H1 (cell line): Measurements from ENCODE around the gene CHTF18. TPM values are rescaled to one million over a fixed set of nuclear protein-coding genes. Genes with fewer than 3 reads are reported as not detected.

Experiments used
- CTCF ChIA-PET: fragments of 300-600 bp; sonication (Branson Sonifier 250); formaldehyde crosslinking; loops from one replicate; lab custom pipeline; 2021; ENCODE audit not compliant: partially characterized antibody; lab: Charles Lee
- POLR2A ChIA-PET: fragments of 300-600 bp; sonication (Branson Sonifier 250); formaldehyde crosslinking; loops from one replicate; lab custom pipeline; 2021; ENCODE audit warnings: inconsistent platforms; ENCODE audit not compliant: partially characterized antibody; lab: Charles Lee
- DNase-seq, 2 experiments: peaks; one replicate each; pipeline versions ENCODE4 v3.0.0 to v3.0.0-alpha.2; 2010 to 2022; ENCODE audit warnings: low spot score in 2 of 2, low read depth in 1 of 2, mixed read lengths in 1 of 2
- FAIRE-seq: peaks from 2 replicates; lab custom pipeline; 2011; peaks lifted over from hg19 to GRCh38; lab: Jason Lieb, UNC
- H2AFZ ChIP-seq: 2 replicates; pipeline ENCODE4 v1.8.1; 2012; ENCODE audit warnings: low read length, inconsistent platforms
- H2AK5ac ChIP-seq: 2 replicates; pipeline ENCODE4 v1.6.1; 2013; ENCODE audit warnings: low read depth, low read length
- H2BK120ac ChIP-seq: replicated peaks from 2 replicates; pipeline ENCODE3; 2013; ENCODE audit warnings: low read depth, low read length, inconsistent platforms
- H2BK12ac ChIP-seq: 2 replicates; pipeline ENCODE4 v1.6.1; 2013; ENCODE audit warnings: low read depth, low read length
- H2BK15ac ChIP-seq: 2 replicates; pipeline ENCODE4 v1.6.1; 2013; ENCODE audit warnings: low read length
- H2BK20ac ChIP-seq: 2 replicates; pipeline ENCODE4 v1.6.1; 2013; ENCODE audit warnings: low read length
- H2BK5ac ChIP-seq: 2 replicates; pipeline ENCODE4 v1.6.1; 2013; ENCODE audit warnings: low read depth, low read length
- H3K14ac ChIP-seq: 2 replicates; pipeline ENCODE4 v1.6.1; 2013; ENCODE audit warnings: inconsistent platforms; ENCODE audit not compliant: insufficient read length
- H3K18ac ChIP-seq: 2 replicates; pipeline ENCODE4 v1.6.1; 2013; ENCODE audit warnings: low read length; ENCODE audit errors: extremely low read depth
- H3K23ac ChIP-seq: 2 replicates; pipeline ENCODE4 v1.6.1; 2013; ENCODE audit warnings: inconsistent platforms; ENCODE audit not compliant: insufficient read length
- H3K23me2 ChIP-seq: 2 replicates; pipeline ENCODE4 v1.6.1; 2013; ENCODE audit warnings: low read depth, low read length
- H3K27ac ChIP-seq: 2 replicates; pipeline ENCODE4 v1.6.1; 2011; ENCODE audit warnings: low read depth, low read length, inconsistent platforms
- H3K27me3 ChIP-seq, 4 experiments: replicated peaks in 1 of 4; 1 replicate in 1 of 4; 2 replicates in 3 of 4; pipeline versions ENCODE4 v1.6.1 to v1.8.1; 2011 to 2013; ENCODE audit warnings: low read length in 3 of 4, mild to moderate bottlenecking in 3 of 4, inconsistent platforms in 2 of 4, mixed read lengths in 2 of 4, moderate library complexity in 1 of 4; ENCODE audit not compliant: control insufficient read depth in 3 of 4, insufficient read depth in 3 of 4; ENCODE audit errors: extremely low read depth in 1 of 4
- H3K36me3 ChIP-seq, 4 experiments: 2 replicates each; pipeline versions ENCODE4 v1.6.1 to v1.8.1; 2011 to 2013; ENCODE audit warnings: mild to moderate bottlenecking in 4 of 4, low read length in 3 of 4, moderate library complexity in 2 of 4, control low read depth in 1 of 4, inconsistent platforms in 1 of 4; ENCODE audit not compliant: insufficient read depth in 4 of 4, control insufficient read depth in 2 of 4
- H3K4ac ChIP-seq: replicated peaks from 2 replicates; pipeline ENCODE3; 2013; ENCODE audit warnings: low read length, low read depth, mixed read lengths, inconsistent platforms; ENCODE audit not compliant: insufficient read length
- H3K4me1 ChIP-seq, 4 experiments: replicated peaks in 1 of 4; 1 replicate in 1 of 4; 2 replicates in 3 of 4; pipeline versions ENCODE4 v1.6.1 to v1.8.1; 2011 to 2013; ENCODE audit warnings: low read length in 3 of 4, inconsistent platforms in 2 of 4, mixed read lengths in 1 of 4; ENCODE audit not compliant: insufficient read depth in 4 of 4, control insufficient read depth in 3 of 4
- H3K4me2 ChIP-seq, 2 experiments: 2 replicates each; pipeline versions ENCODE4 v1.6.1 to v1.8.1; 2011 to 2013; ENCODE audit warnings: low read depth in 2 of 2, low read length in 2 of 2, control low read depth in 1 of 2, inconsistent platforms in 1 of 2, mild to moderate bottlenecking in 1 of 2; ENCODE audit not compliant: insufficient read depth in 1 of 2
- H3K4me3 ChIP-seq, 4 experiments: fragments of 200-600, 300-600 bp in 1 of 4; sonication (generic), shearing (Covaris generic), sonication (Bioruptor Twin) in 1 of 4; 2 replicates each; pipeline versions ENCODE4 v1.5.1 to v1.8.1; 2011 to 2016; ENCODE audit warnings: low read length in 4 of 4, low read depth in 3 of 4, control low read depth in 2 of 4, inconsistent platforms in 2 of 4, mild to moderate bottlenecking in 2 of 4, mixed read lengths in 1 of 4, moderate library complexity in 1 of 4; ENCODE audit not compliant: insufficient read depth in 2 of 4; ENCODE audit errors: extremely low read depth in 1 of 4
- H3K56ac ChIP-seq: replicated peaks from 2 replicates; pipeline ENCODE3; 2013; ENCODE audit warnings: low read depth, mild to moderate bottlenecking, mixed read lengths, low read length, inconsistent platforms; ENCODE audit not compliant: insufficient read length
- H3K79me1 ChIP-seq: 2 replicates; pipeline ENCODE4 v1.6.1; 2013; ENCODE audit warnings: low read depth, low read length, control low read depth
- H3K79me2 ChIP-seq, 2 experiments: 2 replicates each; pipeline versions ENCODE4 v1.6.1 to v1.8.1; 2012 to 2013; ENCODE audit warnings: low read length in 2 of 2, mild to moderate bottlenecking in 2 of 2, inconsistent platforms in 1 of 2; ENCODE audit not compliant: insufficient read depth in 2 of 2, control insufficient read depth in 1 of 2
- H3K9ac ChIP-seq, 4 experiments: replicated peaks in 1 of 4; 1 replicate in 1 of 4; 2 replicates in 3 of 4; pipeline versions ENCODE4 v1.6.1 to v1.8.1; 2011 to 2013; ENCODE audit warnings: low read depth in 3 of 4, low read length in 3 of 4, control low read depth in 2 of 4, mild to moderate bottlenecking in 2 of 4, moderate library complexity in 2 of 4, inconsistent platforms in 1 of 4; ENCODE audit errors: extremely low read depth in 1 of 4
- H3K9me3 ChIP-seq, 2 experiments: 2 replicates each; pipeline versions ENCODE4 v1.6.1 to v1.8.1; 2012 to 2013; ENCODE audit warnings: mild to moderate bottlenecking in 2 of 2, moderate library complexity in 2 of 2, control low read depth in 1 of 2, inconsistent platforms in 1 of 2, low read depth in 1 of 2, low read length in 1 of 2, mixed read lengths in 1 of 2; ENCODE audit not compliant: insufficient read depth in 2 of 2
- H4K20me1 ChIP-seq, 2 experiments: replicated peaks in 1 of 2; 2 replicates each; pipeline versions ENCODE3 to v1.8.1; 2011 to 2013; ENCODE audit warnings: inconsistent platforms in 2 of 2, low read length in 2 of 2, mild to moderate bottlenecking in 1 of 2; ENCODE audit not compliant: insufficient read depth in 2 of 2, control insufficient read depth in 1 of 2
- H4K5ac ChIP-seq: 2 replicates; pipeline ENCODE4 v1.6.1; 2013; ENCODE audit warnings: low read length, low read depth, mixed read lengths, inconsistent platforms; ENCODE audit not compliant: insufficient read length
- H4K8ac ChIP-seq: 2 replicates; pipeline ENCODE4 v1.8.0; 2013; ENCODE audit warnings: mild to moderate bottlenecking, moderate library complexity, low read length, inconsistent platforms; ENCODE audit not compliant: insufficient read depth; ENCODE audit errors: extremely low read depth
- H4K91ac ChIP-seq: replicated peaks from 2 replicates; pipeline ENCODE3; 2013; ENCODE audit warnings: low read length, mixed read lengths, inconsistent platforms; ENCODE audit not compliant: insufficient read length
- CEBPB ChIP-seq: IDR thresholded peaks from 2 replicates; pipeline ENCODE4 v1.6.1; 2012; ENCODE audit warnings: low read depth, low read length
- POLR2AphosphoS5 ChIP-seq: IDR thresholded peaks from 2 replicates; pipeline ENCODE4 v1.6.1; 2011; ENCODE audit warnings: low read depth, low read length
- WGBS, 2 experiments: shearing (Covaris generic) in 1 of 2; methylation state at CpG; one replicate each; pipeline versions ENCODE4 v1.1.6 to v1.1.7; 2013 to 2015; ENCODE audit warnings: low lambda C conversion rate in 2 of 2, mixed read lengths in 2 of 2, inconsistent platforms in 1 of 2, low coverage in 1 of 2, missing lambda C conversion rate in 1 of 2; ENCODE audit not compliant: insufficient replicate concordance in 2 of 2, insufficient coverage in 1 of 2, insufficient read length in 1 of 2; ENCODE audit errors: extremely low coverage in 1 of 2, missing lambda C conversion rate in 1 of 2; 5-methylcytosine and 5-hydroxymethylcytosine counted together
- polyA plus RNA-seq, 7 experiments: library from polyadenylated mRNA; depleted of rRNA in 3 of 7; stranded (reverse) in 5 of 7; unstranded in 2 of 7; fragments of >200 nt in 5 of 7; fragments of 200-250 nt in 2 of 7; gene quantifications; 1 replicate in 5 of 7; 2 replicates in 1 of 7; 4 replicates in 1 of 7; pipeline versions ENCODE4 v1.2.1 to v1.2.3, GENCODE V29; 2011 to 2013; ENCODE audit warnings: missing spikeins in 2 of 7, mixed read lengths in 2 of 7
- total RNA-seq: library from RNA; stranded (reverse); fragmentation: NEBNext Ultra II Directional; extraction: Animal tissue kit (Norgen Biotek cat#: 25700); gene quantifications from 2 replicates; pipeline ENCODE4 v1.2.1, GENCODE V29; 2021

The CHTF18 gene
- total and polyA plus RNA-seq, 2 of the 8 experiments (the other 6 are each of a cell fraction or from before 2014, with no cell fraction given) = 75.3 to 104 TPM

- Histone ChIP-seq H3K9ac (no peak overlapping the region), H3K4me2 (no peak overlapping the region), H2AK5ac (no peak overlapping the region), H3K4me3 (no peak overlapping the region), H2BK12ac (no peak overlapping the region), H3K23me2 (peaks cover 3% of the 10 kb centered on the region; the same call in 1 of the 2 replicates), H3K4ac (no peak overlapping the region), H3K36me3 (peaks cover 0 to 4% (median 0%) of the 10 kb centered on the region in 4 experiments; a peak in 2 of 8 replicates), H3K27me3 (peaks cover 1 to 45% (median 28%) of the 10 kb centered on the region in 4 experiments; a peak in 6 of 7 replicates), H2AFZ (no peak overlapping the region), H2BK5ac (no peak overlapping the region; the same call in 1 of the 2 replicates), H2BK20ac (no peak overlapping the region), H3K18ac (no peak overlapping the region), H2BK120ac (no peak overlapping the region), H4K8ac (peak overlapping the region; percentile 86; the same call in 1 of the 2 replicates), H3K9me3 (no peaks in the 10 kb centered on the region), H3K4me1 (peaks cover 0 to 17% (median 3%) of the 10 kb centered on the region in 4 experiments; a peak in 4 of 7 replicates), H3K23ac (no peak overlapping the region), H4K5ac (no peak overlapping the region), H3K27ac (no peak overlapping the region), H3K56ac (no peak overlapping the region), H4K20me1 (peaks cover 5 to 11% of the 10 kb centered on the region in 2 experiments), H4K91ac (no peak overlapping the region), H3K79me2 (no peaks in the 10 kb centered on the region), H3K14ac (no peak overlapping the region), H2BK15ac (no peak overlapping the region), H3K79me1 (no peaks in the 10 kb centered on the region)
- TF ChIP-seq POLR2AphosphoS5 (0 out of 2 replicates have a peak, but pooled peaks have one; percentile 27), CEBPB (no peak)
- WGBS, 2 experiments = 72% methylated on average over 4 of the region's 7 CpGs; no CpG with 5 or more reads in 1 of the 2 experiments
- POLR2A ChIA-PET = interaction anchor here (0.7 to 5.6 kb wide), 7 partner anchors 18 to 328 kb away, joined by 3 to 55 read pairs (median 4); partner anchors contain the start of genes ANTKMT, HAGHL, METRN and MSLN
- CTCF ChIA-PET = interaction anchor here (1.1 to 3.9 kb wide), 5 partner anchors 10 to 124 kb away, joined by 3 to 24 read pairs (median 5); partner anchors contain the start of gene METRN
- no peak for FAIRE-seq
- DNase-seq = no peak
Observed at GRCh38 chr16:802461-802860, 14.0 kb downstream of the CHTF18 start.
